ENCODE results near the gene METAP1.

DNA sequence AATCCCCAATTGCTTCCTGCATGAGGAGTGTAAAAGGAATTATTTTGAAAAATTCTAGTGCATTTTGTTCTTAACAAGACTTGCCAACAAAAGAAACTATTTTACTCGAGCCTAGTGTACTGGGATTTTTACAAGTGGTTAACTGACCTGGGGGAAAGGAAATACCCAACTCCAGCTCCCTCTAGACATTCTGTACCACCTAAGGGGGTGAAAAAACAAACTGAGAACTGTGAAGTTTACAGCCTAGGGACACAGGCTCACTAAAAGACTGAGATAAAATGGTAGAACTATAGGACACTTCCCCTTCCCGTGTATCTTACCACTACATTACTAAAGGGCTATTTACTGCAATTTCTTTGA is 95.7 kb downstream of the METAP1 start:
- TF ChIP-seq, protein P1, sequence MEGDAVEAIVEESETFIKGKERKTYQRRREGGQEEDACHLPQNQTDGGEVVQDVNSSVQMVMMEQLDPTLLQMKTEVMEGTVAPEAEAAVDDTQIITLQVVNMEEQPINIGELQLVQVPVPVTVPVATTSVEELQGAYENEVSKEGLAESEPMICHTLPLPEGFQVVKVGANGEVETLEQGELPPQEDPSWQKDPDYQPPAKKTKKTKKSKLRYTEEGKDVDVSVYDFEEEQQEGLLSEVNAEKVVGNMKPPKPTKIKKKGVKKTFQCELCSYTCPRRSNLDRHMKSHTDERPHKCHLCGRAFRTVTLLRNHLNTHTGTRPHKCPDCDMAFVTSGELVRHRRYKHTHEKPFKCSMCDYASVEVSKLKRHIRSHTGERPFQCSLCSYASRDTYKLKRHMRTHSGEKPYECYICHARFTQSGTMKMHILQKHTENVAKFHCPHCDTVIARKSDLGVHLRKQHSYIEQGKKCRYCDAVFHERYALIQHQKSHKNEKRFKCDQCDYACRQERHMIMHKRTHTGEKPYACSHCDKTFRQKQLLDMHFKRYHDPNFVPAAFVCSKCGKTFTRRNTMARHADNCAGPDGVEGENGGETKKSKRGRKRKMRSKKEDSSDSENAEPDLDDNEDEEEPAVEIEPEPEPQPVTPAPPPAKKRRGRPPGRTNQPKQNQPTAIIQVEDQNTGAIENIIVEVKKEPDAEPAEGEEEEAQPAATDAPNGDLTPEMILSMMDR (IDR thresholded peaks at IDR 0.05), result no peak
- TF ChIP-seq POLR2A (IDR thresholded peaks at IDR 0.05), result no peak

Measured in vagina (tissue), 2 donors.